ENCODE results near the gene JAK3.
A peak's percentile ranks its signal among the peaks of the same experiment; 100 is the strongest.
"Not testable (repeated sequence)": the region's sequence is repeated elsewhere in the genome, so short reads cannot be mapped to it uniquely, and the experiment has no call there.

The JAK3 gene

DNA sequence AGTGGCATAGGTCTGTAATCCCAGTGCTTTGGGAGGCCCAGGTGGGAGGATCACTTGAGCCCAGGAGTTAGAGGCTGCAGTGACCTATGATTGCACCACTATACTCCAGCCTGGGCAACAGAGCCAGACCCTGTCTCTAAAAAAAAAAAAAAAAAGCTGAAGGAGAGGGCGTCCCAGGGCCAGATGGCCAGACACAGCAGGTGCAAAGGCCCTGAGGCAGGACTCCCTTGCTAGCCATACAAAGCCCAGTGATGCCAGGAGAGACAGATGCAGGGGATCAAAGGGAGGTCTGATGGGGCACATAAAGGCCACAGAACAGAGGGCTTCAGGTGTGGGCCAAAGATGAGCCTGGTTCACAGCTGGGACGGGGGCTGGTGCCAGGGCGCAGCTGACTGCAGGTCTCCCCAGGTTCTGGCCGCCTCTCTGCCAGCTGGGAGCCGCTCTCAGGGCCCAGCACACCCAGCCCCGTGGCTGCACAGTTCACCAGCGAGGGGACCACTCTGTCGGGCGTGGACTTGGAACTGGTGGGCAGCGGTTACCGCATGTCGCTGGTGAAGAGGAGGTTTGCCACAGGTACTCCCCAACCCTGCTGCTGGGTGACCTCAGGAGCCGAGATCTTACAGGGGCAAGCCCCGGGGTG lies 60.4 kb downstream of the JAK3 start:
- TF ChIP-seq, protein P1, sequence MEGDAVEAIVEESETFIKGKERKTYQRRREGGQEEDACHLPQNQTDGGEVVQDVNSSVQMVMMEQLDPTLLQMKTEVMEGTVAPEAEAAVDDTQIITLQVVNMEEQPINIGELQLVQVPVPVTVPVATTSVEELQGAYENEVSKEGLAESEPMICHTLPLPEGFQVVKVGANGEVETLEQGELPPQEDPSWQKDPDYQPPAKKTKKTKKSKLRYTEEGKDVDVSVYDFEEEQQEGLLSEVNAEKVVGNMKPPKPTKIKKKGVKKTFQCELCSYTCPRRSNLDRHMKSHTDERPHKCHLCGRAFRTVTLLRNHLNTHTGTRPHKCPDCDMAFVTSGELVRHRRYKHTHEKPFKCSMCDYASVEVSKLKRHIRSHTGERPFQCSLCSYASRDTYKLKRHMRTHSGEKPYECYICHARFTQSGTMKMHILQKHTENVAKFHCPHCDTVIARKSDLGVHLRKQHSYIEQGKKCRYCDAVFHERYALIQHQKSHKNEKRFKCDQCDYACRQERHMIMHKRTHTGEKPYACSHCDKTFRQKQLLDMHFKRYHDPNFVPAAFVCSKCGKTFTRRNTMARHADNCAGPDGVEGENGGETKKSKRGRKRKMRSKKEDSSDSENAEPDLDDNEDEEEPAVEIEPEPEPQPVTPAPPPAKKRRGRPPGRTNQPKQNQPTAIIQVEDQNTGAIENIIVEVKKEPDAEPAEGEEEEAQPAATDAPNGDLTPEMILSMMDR (conservative IDR thresholded peaks at IDR 0.05), result no peak

DNA sequence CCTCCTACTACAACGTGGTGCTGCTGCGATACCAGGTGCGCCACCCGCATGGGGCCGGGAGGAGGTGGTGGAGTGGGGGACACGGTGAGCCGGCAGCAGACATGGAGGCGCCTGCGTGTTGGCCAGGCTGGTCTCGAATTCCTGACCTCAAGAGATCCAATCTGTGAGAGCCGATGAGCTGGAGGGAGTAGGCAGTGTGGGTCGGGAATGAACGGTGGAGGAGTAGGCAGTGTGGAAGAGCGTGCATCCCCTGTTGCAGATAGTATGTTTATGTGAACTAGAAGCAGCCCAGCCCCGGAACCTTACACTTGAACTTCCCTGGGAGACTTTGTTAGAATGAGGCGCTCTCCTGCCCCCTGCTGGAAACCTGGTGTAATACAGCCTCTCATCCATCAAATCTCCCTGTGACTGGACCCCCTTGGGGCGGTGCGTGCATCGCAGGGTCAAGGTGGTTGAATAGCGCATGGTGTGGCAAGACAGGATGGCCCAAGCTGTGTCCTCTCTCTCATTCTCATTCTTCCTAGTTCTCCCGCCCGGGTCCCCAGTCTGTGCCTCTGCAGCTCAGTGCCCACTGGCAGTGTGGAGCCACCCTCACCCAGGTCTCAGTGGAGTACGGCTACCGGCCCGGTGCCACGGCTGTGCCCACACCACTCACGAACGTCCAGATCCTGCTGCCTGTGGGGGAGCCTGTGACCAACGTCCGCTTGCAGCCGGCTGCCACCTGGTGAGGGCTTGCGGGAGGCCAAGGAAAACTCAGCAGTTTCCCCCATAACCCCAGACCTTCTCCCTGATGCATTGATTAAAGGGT lies 63.4 kb downstream of the JAK3 start:
- no peak overlapping the region for H3K27ac ChIP-seq
- TF ChIP-seq, protein P1 (conservative IDR thresholded peaks at IDR 0.05), result peak; percentile 87

More for the DNA sequence above, 60.4 kb downstream of the JAK3 start:
- peak overlapping the region; percentile 52; the same call in 1 of the 2 replicates for H3K27ac ChIP-seq

DNA sequence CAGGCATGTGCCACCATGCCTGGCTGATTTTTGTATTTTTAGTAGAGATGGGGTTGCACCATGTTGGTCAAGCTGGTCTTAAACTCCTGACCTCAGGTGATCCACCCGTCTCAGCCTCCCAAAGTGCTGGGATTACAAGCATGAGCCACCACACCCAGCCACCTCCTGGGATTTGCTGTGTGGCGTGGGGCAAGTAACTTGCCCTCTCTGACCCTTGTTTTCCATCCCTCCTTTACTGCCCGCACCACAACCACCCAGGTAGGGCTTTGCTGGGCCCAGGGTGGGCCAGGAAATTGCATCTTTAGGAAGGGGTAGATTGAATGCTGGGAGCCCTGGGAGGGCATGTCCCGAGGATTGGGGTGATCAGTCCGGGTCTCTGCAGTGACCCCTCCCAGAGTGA lies 64.1 kb downstream of the JAK3 start:
- H3K27ac ChIP-seq, result not testable (repeated sequence)

DNA sequence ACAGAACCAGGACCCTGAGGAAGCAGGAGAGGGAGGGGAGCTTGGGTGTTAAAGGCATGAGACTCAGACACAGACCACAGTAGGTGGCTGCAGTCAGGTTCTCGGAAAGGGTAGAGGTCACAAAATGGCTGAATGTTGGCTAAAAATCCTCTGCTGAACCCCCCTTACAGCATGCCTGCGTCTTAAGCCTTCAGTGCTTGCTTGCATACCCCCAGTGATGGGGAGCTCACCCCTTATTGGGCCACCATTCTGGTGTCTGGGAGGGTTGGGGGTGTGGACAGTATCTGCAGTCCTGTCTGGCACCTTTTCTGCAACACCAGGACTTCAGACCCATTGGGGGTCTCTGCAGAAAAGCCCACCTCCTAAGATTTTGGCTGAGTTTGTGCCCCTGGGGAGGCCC lies 67.0 kb downstream of the JAK3 start:
- TF ChIP-seq, protein P1 (conservative IDR thresholded peaks at IDR 0.05), result no peak
- no peak overlapping the region for H3K27ac ChIP-seq

DNA sequence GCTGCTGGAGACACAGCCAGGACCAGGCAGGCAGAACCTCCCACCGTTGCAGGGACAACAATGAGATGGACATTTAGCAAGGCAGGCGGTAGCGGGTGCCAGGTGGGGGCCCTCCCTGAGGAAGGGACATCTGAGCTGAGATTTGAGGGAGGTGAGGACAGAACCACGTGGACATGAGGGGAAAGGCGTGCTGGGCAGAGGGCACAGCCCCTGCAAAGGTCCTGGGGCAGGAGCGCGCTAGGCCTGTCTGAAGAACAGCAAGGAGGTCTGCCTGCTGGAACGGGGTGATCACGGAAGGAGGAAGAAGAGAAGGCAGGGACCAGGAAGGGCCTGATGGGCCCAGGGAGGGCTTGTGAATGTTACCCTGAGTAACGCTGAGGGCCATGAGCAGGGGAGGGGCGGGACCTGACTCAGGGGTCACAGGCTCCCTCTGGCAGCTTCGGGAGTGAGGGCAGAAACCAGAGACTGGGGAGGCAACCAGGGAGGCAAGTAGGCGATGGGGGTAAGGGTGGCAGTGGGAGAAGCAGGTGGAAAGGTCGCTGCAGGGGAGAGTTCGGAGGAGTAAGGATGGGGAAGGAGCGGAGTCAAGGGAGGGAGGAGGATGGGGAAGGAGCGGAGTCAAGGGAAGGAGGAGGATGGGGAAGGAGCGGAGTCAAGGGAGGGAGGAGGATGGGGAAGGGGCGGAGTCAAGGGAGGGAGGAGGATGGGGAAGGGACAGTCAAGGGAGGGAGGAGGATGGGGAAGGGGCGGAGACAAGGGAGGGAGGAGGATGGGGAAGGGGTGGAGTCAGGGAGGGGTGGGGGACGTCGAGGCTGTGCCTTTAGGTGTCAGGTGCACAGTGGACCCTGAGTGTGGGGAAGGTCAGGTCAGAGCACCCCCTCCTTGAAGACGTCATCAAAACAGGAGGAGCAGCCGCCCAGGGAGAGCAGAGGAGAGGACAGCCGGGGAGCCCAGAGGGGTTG lies 68.5 kb downstream of the JAK3 start:
- no peak overlapping the region for H3K27ac ChIP-seq
- TF ChIP-seq, protein P1 (conservative IDR thresholded peaks at IDR 0.05), result no peak

DNA sequence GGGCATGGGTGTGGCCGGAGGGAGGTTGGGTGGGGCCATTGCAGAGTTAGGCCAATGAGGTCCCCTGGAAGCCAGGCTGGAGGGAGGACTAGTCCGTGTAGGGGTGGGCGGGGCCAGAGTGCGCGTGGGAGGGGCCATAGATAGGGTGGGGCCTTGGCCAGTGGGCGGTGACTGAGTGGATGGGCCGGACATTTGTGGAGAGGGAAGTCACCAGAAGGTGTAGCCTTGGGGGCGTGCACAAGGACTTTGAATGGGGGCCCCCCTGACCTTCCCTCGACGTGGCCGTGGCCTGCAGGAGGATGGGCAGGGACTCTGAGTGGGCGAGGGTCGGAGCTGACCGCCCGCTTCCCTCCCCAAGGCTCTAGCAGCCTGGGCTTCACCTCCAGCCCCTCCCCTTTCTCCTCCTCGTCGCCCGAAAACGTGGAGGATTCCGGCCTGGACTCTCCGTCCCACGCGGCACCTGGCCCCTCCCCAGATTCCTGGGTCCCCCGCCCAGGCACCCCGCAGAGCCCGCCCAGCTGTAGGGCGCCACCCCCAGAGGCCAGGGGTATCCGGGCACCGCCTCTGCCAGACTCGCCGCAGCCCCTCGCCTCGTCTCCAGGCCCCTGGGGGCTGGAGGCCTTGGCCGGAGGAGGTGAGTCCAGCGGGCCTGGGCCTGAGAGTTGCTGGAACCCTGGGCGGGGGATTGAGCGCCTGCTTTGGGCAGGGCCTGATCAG lies 69.4 kb downstream of the JAK3 start:
- TF ChIP-seq, protein P1 (conservative IDR thresholded peaks at IDR 0.05), result no peak
- no peak overlapping the region for H3K27ac ChIP-seq

DNA sequence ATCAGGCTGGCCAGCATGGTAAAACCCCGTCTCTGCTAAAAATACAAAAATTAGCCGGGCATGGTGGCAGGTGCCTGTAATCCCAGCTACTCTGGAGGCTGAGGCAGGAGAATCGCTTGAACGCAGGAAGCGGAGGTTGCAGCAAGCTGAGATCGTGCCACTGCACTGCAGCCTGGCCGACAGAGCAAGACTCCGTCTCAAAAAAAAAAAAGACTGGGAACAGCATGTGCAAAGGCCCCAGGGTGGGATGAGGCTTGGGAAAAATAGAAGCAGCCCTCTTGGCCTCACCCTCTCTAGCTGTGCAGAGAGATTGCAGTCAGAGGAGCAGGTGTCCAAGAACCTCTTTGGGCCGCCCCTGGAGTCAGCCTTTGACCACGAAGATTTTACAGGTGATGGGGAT lies 69.9 kb downstream of the JAK3 start:
- not testable (repeated sequence) for H3K27ac ChIP-seq

Measured in VCaP (cell line).